HG02884 (cell line): ENCODE results near the gene ECE2.
"Not testable (repeated sequence)": the region's sequence is repeated elsewhere in the genome, so short reads cannot be mapped to it uniquely, and the experiment has no call there.

Experiments
- ATAC-seq: cut with Tn5 transposase; IDR thresholded peaks from one replicate; pipeline ENCODE4 v1.9.1; 2021; ENCODE audit warnings: mild to moderate bottlenecking, moderate library complexity; ENCODE audit not compliant: unreplicated experiment

Gene ECE2

GRCh38 chr3:184262764-184263179 lies 13.1 kb upstream of the ECE2 start:
- ATAC-seq = no peak

GRCh38 chr3:184267249-184267648 lies 8.6 kb upstream of the ECE2 start:
- ATAC-seq = not testable (repeated sequence)

GRCh38 chr3:184272269-184272668 lies 3.6 kb upstream of the ECE2 start:
- no peak for ATAC-seq

DNA sequence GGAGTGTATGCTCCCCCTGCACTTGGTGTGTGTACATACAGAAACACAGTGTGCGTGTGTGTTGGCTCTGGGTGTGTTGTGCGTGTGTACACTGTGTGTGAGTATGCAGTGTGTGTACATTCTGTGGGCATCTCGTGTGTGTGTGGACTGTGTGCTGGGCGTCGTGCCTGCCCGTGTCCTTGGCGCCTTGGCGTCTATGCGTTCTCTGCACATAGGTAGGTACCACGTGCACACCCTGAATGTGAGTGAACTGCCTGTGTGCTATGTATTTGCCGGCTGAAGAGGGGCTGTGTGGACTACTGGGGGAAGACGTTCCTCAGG lies 481 bp upstream of the ECE2 start:
- no peak for ATAC-seq

DNA sequence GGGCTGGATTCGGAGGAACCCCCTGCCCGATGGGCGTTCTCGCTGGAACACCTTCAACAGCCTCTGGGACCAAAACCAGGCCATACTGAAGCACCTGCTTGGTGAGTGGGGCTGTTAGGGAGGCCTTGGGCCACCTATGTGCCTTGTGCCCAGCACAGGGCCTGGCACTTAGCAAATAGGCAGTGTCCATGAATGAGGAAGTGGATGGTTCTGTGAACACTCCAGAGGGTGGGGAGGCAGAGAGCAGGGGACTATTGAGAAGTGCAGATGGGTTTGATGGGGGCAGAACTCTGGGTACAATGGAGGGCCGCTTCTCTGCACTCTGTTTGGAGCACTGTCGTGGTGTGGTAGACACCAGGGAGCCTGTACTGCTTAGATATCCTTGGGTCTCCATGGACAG lies 1.5 kb downstream of the ECE2 start:
- ATAC-seq = no peak

DNA sequence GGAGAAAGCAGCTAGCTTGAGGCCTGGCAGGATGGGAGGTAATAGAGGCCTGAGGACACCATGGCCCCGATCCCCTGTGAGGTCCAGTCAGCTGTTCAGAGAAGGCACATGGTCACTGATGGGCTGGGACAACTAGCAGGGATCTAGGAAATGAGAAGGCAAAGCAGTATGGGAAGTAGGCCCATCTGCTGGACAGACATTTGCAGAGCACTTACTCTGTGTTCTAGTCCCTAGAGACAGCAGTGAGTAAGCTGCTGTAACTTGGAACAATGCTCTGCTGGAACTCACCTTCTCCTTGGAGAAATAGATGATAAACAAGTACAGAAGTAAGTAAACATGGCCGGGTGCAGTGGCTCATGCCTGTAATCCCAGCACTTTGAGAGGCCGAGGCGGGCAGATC lies 7.1 kb downstream of the ECE2 start:
- ATAC-seq = no peak

DNA sequence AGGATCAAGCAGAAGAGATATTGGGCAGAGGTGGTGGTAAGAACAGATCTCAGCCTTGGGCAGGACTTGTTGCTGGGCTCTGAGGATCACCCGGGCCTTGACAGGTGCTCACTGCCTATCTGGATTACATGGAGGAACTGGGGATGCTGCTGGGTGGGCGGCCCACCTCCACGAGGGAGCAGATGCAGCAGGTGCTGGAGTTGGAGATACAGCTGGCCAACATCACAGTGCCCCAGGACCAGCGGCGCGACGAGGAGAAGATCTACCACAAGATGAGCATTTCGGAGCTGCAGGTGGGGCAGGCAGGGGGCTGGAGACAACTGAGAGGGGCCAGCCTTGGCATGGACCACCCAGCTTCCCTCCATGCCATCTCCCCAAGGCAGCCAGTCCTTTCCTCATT lies 7.9 kb downstream of the ECE2 start:
- no peak for ATAC-seq

DNA sequence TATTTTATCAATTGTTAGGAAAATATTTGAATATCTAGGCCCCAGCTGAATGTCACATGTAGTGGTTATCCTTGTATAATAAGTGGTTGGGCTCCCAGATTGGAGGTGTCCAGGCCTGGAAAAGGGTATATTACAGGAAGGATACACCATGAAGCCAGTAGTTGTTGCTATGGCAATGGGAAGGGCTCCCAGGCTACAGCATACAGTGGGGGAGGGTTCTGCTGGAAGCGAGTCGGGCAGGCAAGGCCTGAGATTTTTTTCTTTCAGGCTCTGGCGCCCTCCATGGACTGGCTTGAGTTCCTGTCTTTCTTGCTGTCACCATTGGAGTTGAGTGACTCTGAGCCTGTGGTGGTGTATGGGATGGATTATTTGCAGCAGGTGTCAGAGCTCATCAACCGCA lies 8.9 kb downstream of the ECE2 start:
- ATAC-seq = no peak

GRCh38 chr3:184289426-184289938 lies 13.7 kb downstream of the ECE2 start:
- ATAC-seq = no peak

DNA sequence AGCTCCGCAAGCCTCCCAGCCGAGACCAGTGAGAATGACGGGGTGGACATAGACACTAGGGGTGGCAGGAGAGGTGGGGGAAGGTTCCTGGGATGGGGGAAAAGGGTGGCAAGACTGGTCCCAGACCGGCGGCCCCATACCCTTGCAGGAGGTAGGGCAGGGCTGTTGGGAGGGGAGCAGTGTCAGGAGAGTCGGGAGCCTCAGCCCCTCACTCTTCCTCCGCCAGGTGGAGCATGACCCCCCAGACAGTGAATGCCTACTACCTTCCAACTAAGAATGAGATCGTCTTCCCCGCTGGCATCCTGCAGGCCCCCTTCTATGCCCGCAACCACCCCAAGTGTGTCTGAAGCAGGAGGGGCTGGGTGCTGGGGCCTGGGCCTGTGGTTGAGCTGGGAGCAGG lies 14.5 kb downstream of the ECE2 start:
- ATAC-seq = no peak

DNA sequence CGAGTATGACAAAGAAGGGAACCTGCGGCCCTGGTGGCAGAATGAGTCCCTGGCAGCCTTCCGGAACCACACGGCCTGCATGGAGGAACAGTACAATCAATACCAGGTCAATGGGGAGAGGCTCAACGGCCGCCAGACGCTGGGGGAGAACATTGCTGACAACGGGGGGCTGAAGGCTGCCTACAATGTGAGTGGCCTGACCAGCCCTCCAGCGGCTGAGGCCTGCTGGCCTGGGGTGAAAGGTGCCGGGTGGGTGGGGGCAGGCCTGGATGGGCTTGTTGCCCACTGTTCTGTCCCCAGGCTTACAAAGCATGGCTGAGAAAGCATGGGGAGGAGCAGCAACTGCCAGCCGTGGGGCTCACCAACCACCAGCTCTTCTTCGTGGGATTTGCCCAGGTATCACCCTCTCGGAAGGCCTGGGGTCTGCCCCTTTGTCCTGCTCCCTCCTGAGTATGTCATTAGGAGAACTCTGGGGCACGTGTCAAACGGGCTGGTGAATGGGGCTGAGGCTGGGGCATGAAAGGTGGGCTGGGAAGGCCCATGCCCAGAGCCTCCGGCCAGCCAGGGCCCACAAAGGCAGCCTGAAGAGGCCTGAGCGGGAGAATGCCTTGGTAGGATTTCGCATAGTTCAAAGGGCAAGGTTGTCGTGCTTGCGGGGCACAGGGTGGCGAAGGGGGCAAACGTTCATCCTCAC lies 15.4 kb downstream of the ECE2 start:
- no peak for ATAC-seq

- ATAC-seq = no peak
These were observed 16.1 kb downstream of the ECE2 start for GRCh38 chr3:184291738-184292445.

GRCh38 chr3:184295771-184296170 lies 19.9 kb downstream of the ECE2 start:
- no peak for ATAC-seq

DNA sequence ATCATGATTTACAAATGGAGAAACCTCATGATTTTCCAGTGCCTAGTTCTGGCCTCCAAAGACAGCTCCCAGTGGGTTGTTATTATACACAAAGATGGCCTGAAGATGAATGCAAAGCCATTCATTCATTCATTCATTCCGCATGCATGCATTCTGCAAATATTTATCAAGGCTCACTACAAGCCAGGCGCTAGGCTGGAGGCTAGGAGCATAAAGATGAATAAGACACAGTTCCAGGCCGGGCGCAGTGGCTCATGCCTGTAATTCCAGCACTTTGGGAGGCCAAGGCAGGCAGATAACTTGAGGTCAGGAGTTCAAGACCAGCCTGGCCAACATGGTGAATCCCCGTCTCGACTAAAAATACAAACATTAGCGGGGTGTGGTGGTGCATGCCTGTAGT lies 20.8 kb downstream of the ECE2 start:
- ATAC-seq = no peak

- peak; percentile 86 for ATAC-seq
These were observed 23.1 kb downstream of the ECE2 start, which contains the start of gene PSMD2 for GRCh38 chr3:184298759-184299487. Gene PSMD2 (plus strand): TSS chr3:184299241. CDS start chr3:184299267, 26 bp downstream.

DNA sequence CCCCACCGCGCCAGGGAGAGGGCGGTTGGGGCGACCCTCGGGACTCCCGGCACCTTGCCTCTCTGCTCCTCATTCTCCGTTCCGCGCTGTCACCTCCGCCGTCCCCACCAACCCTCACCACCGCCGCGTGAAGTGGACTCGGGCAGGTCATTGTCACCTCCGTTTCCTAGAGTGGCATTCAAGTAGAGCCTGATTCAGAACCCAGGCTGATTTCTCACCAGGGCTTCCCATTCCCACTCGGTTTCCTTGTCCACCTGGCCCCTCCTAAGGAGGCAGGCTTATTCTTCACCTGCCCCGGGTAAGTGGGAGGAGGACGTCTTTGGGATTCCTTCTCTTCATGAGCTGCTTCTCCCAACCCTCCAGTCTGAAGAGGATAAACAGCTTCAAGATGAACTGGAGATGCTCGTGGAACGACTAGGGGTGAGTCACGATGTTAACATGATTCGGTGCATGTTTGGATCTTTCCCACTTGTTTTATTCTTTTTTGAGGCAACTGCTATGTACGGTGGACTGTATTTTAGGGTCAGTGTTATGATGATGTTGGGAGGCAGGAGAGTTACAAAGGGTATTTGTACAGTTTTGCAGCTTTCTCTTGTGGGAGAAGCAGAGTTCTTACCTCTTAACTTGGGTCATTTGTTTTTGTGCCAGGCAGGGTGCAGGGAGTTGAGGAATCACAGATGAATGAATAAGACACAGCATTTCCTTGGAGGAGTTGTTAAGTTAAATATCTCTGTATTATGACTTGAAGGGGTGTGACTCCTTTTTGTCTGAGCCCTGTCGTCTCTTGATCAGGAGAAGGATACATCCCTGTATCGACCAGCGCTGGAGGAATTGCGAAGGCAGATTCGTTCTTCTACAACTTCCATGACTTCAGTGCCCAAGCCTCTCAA lies 23.9 kb downstream of the ECE2 start:
- ATAC-seq = no peak

- no peak for ATAC-seq
These were observed 24.5 kb downstream of the ECE2 start for GRCh38 chr3:184300378-184300720.

GRCh38 chr3:184305577-184305976 lies 29.8 kb downstream of the ECE2 start:
- no peak for ATAC-seq

DNA sequence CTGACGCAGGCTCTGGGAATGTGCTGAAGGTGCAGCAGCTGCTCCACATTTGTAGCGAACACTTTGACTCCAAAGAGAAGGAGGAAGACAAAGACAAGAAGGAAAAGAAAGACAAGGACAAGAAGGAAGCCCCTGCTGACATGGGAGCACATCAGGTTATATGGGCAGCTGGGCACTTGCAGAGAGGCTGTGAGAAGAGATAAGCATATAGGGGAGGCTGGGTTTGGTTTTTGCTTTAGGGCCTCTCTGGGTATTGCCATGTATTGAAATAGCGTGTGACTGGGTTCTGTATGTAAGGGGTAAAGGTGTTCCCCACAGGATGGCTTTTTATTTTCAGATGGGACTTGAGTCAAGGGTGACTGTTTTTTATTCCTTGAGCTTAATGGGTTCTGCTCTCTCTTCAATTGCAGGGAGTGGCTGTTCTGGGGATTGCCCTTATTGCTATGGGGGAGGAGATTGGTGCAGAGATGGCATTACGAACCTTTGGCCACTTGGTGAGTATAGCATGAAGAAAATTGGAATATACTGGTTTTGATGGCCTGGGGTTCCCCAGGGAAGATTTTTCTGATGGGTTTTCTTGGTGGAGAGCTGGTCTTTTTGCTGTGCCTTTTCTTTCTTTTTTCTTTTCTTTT lies 30.6 kb downstream of the ECE2 start:
- no peak for ATAC-seq

DNA sequence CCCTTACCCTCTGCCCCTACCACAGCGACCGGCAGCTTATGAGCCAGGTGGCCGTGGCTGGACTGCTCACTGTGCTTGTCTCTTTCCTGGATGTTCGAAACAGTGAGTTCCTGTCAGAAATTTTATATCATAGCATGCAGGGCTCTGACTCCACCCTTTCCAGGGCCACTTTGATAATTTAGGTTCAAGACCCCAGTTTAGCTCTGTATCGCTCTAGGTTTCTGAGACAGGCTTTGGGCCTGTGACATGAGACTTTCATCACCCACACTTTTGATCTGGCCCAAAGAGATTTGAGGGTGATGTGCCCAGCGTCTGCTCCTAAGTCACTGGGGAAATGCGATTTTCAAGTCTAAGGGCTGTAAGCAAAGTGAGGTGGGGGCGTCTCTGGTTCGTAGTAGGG lies 32.1 kb downstream of the ECE2 start:
- no peak for ATAC-seq
